Measurements from ENCODE around the gene NIPSNAP3A.
A peak's percentile ranks its signal among the peaks of the same experiment; 100 is the strongest.

NIPSNAP3A gene

DNA sequence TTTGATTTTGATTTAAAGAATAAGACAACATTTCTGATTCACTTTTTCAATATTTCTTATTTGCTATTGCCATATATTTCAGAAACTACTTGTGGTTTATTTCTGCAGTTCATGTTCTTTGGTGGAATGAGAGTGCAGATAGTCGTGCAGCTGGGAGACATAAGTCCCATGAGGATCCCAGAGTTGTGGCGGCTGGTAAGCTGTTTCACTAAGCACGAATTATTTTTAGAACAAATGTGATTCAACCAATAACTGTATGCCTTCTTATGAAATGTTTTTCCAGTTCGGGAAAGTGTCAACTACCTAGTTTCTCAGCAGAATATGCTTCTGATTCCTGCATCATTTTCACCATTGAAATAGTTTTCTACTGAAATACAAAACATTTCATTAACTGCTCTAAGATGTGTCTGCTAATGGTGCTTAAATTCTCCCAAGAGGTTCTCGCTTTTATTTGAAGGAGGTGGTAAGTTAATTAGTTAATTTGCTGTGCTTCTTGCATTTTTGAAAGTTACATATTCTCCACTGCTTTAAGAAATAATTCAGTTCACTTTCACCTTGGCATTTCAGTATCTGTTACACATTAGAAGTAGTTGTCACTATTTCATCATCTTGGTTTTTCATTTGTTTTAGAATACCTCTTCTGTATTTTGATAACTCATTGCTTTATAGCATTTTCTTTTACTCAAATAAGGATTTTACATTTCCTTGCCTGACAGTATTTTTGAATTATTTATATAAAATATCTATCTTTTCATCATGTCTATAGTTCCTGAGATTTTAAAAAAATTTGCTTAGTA lies 25.4 kb downstream of the NIPSNAP3A start:
- Histone ChIP-seq H3K9me2 (replicated peaks; ENCODE audit: control insufficient read depth, low read length) (no peaks in the 10 kb centered on the region), H3K27ac (ENCODE audit: low read depth, low read length) (peak overlapping the region; percentile 95), H3K9me3 (ENCODE audit: control insufficient read depth, insufficient read depth, low read length) (no peaks in the 10 kb centered on the region), H3F3A (ENCODE audit: control insufficient read depth, insufficient read depth) (peaks cover 33% of the 10 kb centered on the region), H3K4me2 (ENCODE audit: low read length) (peak overlapping the region; percentile 68), H4K20me1 (ENCODE audit: control insufficient read depth, insufficient read depth, low read depth, low read length) (no peaks in the 10 kb centered on the region), H3K36me3 (ENCODE audit: control insufficient read depth, low read length) (peaks cover 54% of the 10 kb centered on the region), H3K4me1 (ENCODE audit: control insufficient read depth, low read length) (peaks cover 80% of the 10 kb centered on the region), H3K27me3 (ENCODE audit: control insufficient read depth, low read length) (no peaks in the 10 kb centered on the region), H3K79me2 (ENCODE audit: control insufficient read depth, low read length) (peaks cover 50% of the 10 kb centered on the region), H3K4me3 (ENCODE audit: low read length) (peak overlapping the region; percentile 74)
- TF ChIP-seq, protein P1, sequence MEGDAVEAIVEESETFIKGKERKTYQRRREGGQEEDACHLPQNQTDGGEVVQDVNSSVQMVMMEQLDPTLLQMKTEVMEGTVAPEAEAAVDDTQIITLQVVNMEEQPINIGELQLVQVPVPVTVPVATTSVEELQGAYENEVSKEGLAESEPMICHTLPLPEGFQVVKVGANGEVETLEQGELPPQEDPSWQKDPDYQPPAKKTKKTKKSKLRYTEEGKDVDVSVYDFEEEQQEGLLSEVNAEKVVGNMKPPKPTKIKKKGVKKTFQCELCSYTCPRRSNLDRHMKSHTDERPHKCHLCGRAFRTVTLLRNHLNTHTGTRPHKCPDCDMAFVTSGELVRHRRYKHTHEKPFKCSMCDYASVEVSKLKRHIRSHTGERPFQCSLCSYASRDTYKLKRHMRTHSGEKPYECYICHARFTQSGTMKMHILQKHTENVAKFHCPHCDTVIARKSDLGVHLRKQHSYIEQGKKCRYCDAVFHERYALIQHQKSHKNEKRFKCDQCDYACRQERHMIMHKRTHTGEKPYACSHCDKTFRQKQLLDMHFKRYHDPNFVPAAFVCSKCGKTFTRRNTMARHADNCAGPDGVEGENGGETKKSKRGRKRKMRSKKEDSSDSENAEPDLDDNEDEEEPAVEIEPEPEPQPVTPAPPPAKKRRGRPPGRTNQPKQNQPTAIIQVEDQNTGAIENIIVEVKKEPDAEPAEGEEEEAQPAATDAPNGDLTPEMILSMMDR (IDR thresholded peaks at IDR 0.05; ENCODE audit: low read depth, low read length, poor library complexity, severe bottlenecking) = no peak
- no peak for TF ChIP-seq EZH2phosphoT487 (IDR thresholded peaks at IDR 0.05; ENCODE audit: borderline replicate concordance, low read length)

DNA sequence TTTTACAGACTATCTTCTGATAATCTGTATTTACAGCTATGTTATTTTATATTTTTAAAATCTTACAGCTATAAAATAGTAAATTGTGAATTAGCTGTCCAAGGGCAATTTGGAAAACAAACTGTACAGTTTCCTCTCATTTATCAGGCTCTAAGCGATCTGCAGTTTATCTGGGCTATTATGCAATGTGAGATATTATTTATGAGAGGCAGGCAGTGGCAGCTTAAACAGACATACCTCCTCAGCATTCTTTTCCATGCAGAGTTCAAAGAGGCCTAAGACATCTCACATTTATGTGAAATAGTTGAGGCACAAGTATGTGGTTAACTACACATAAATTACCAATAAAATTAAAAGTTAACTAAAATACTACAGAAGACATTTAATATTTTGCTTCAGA lies 26.6 kb downstream of the NIPSNAP3A start:
- Histone ChIP-seq H4K20me1 (ENCODE audit: control insufficient read depth, insufficient read depth, low read depth, low read length) (no peaks in the 10 kb centered on the region), H3K9me2 (replicated peaks; ENCODE audit: control insufficient read depth, low read length) (no peaks in the 10 kb centered on the region), H3K4me1 (ENCODE audit: control insufficient read depth, low read length) (peaks cover 70% of the 10 kb centered on the region), H3K27me3 (ENCODE audit: control insufficient read depth, low read length) (no peaks in the 10 kb centered on the region), H3K9me3 (ENCODE audit: control insufficient read depth, insufficient read depth, low read length) (no peaks in the 10 kb centered on the region), H3K36me3 (ENCODE audit: control insufficient read depth, low read length) (peaks cover 45% of the 10 kb centered on the region), H3K79me2 (ENCODE audit: control insufficient read depth, low read length) (peaks cover 45% of the 10 kb centered on the region), H3K4me3 (ENCODE audit: low read length) (peak overlapping the region; percentile 74), H3K27ac (ENCODE audit: low read depth, low read length) (peak overlapping the region; percentile 95), H3K4me2 (ENCODE audit: low read length) (peak overlapping the region; percentile 68), H3F3A (ENCODE audit: control insufficient read depth, insufficient read depth) (peaks cover 37% of the 10 kb centered on the region)
- no peak for TF ChIP-seq EZH2phosphoT487 (IDR thresholded peaks at IDR 0.05; ENCODE audit: borderline replicate concordance, low read length)
- TF ChIP-seq, protein P1 (IDR thresholded peaks at IDR 0.05; ENCODE audit: low read depth, low read length, poor library complexity, severe bottlenecking) = no peak

DNA sequence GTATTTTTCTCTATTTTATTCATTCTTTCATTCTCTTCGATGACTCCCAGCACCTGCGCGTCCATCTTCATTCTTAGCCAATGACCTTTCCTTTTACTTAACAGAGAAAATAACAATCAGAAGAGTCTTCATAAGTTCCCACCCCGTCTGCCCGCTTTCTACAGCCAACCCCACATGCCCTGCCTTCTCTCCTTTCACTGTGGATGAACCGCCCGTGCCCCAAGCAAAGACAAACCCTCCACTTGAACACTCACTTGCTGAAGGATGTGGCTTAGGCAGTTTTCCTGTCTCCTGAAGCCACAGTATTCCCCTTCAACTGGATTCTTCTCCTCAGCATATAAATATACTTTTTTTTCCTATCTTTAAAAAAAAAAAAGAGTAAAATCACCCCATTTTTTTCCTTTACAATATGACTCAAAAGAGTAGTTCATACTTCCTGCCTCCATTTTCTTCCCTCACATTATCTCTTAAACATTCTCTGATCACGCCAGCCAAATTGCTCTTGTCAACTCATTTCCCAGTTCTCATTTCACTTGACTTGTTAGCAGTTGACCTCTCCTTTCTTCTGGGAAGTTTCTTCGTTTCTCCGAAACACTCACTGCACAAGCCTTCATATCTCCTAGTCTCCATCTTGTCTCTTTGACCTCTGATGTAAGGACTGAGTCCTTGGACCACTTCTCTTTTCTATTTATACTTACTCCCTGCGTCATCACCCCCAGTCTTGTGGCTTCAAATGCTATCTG lies 27.5 kb downstream of the NIPSNAP3A start:
- Histone ChIP-seq H4K20me1 (ENCODE audit: control insufficient read depth, insufficient read depth, low read depth, low read length) (no peaks in the 10 kb centered on the region), H3K36me3 (ENCODE audit: control insufficient read depth, low read length) (peaks cover 45% of the 10 kb centered on the region), H3K4me2 (ENCODE audit: low read length) (peak overlapping the region; percentile 68), H3K9me2 (replicated peaks; ENCODE audit: control insufficient read depth, low read length) (no peaks in the 10 kb centered on the region), H3K9me3 (ENCODE audit: control insufficient read depth, insufficient read depth, low read length) (no peaks in the 10 kb centered on the region), H3K79me2 (ENCODE audit: control insufficient read depth, low read length) (peaks cover 45% of the 10 kb centered on the region), H3K27ac (ENCODE audit: low read depth, low read length) (peak overlapping the region; percentile 95), H3K4me1 (ENCODE audit: control insufficient read depth, low read length) (peaks cover 64% of the 10 kb centered on the region), H3F3A (ENCODE audit: control insufficient read depth, insufficient read depth) (peaks cover 30% of the 10 kb centered on the region), H3K4me3 (ENCODE audit: low read length) (peak overlapping the region; percentile 74), H3K27me3 (ENCODE audit: control insufficient read depth, low read length) (no peaks in the 10 kb centered on the region)
- no peak for TF ChIP-seq EZH2phosphoT487 (IDR thresholded peaks at IDR 0.05; ENCODE audit: borderline replicate concordance, low read length)
- TF ChIP-seq, protein P1 (IDR thresholded peaks at IDR 0.05; ENCODE audit: low read depth, low read length, poor library complexity, severe bottlenecking) = no peak
